HepG2 (cell line): ENCODE data around the gene VEGFA. TPM values are rescaled to one million over a fixed set of nuclear protein-coding genes. Genes with fewer than 3 reads are reported as not detected.

Source experiments
- AKNA ChIP-seq: sonication (generic); formaldehyde crosslinking; IDR thresholded peaks from 2 replicates; pipeline ENCODE4 v1.4.0; 2020; ENCODE audit warnings: missing genetic modification reagents, borderline replicate concordance
- JUN ChIP-seq: sonication (generic); formaldehyde crosslinking; IDR thresholded peaks from 2 replicates; pipeline ENCODE4 v1.4.0; 2020; ENCODE audit warnings: mild to moderate bottlenecking, missing genetic modification reagents
- NFKB2 ChIP-seq: sonication (generic); formaldehyde crosslinking; IDR thresholded peaks from 2 replicates; pipeline ENCODE4 v1.4.0; 2020; ENCODE audit warnings: missing genetic modification reagents, borderline replicate concordance
- ONECUT2 ChIP-seq: sonication (generic); formaldehyde crosslinking; IDR thresholded peaks from 2 replicates; pipeline ENCODE4 v1.4.0; 2020; ENCODE audit warnings: missing genetic modification reagents
- PAX8 ChIP-seq: sonication (generic); formaldehyde crosslinking; IDR thresholded peaks from 2 replicates; pipeline ENCODE4 v1.8.0; 2022; ENCODE audit warnings: mild to moderate bottlenecking, missing genetic modification reagents, borderline replicate concordance
- PRDM15 ChIP-seq: sonication (generic); formaldehyde crosslinking; IDR thresholded peaks from 2 replicates; pipeline ENCODE4 v1.4.0; 2020; ENCODE audit warnings: missing genetic modification reagents
- RCOR2 ChIP-seq: IDR thresholded peaks from 2 replicates; pipeline ENCODE4 v1.6.1; 2016; ENCODE audit warnings: missing biosample characterization, missing genetic modification reagents
- SIN3A ChIP-seq: IDR thresholded peaks from 2 replicates; pipeline ENCODE4 v1.6.1; 2011; ENCODE audit warnings: low read depth, mild to moderate bottlenecking, control low read depth, low read length, borderline replicate concordance
- SMAD9 ChIP-seq: sonication (generic); formaldehyde crosslinking; IDR thresholded peaks from 2 replicates; pipeline ENCODE4 v1.5.1; 2020; ENCODE audit warnings: mild to moderate bottlenecking, missing genetic modification reagents
- SMARCE1 ChIP-seq: fragments of 450-650 bp; IDR thresholded peaks from 2 replicates; pipeline ENCODE4 v1.6.1; 2017; ENCODE audit warnings: borderline replicate concordance
- STAT5B ChIP-seq: sonication (generic); formaldehyde crosslinking; IDR thresholded peaks from 2 replicates; pipeline ENCODE4 v1.4.0; 2020; ENCODE audit warnings: missing genetic modification reagents
- TARDBP ChIP-seq: sonication (generic); formaldehyde crosslinking; IDR thresholded peaks from 2 replicates; pipeline ENCODE4 v1.8.0; 2022; ENCODE audit warnings: mild to moderate bottlenecking, missing genetic modification reagents
- ZBTB42 ChIP-seq: sonication (generic); formaldehyde crosslinking; IDR thresholded peaks from 2 replicates; pipeline ENCODE4 v1.5.0; 2020; ENCODE audit warnings: mild to moderate bottlenecking, missing genetic modification reagents
- ZNF256 ChIP-seq: sonication (generic); formaldehyde crosslinking; conservative IDR thresholded peaks from 2 replicates; pipeline ENCODE4 v1.4.0; 2020; ENCODE audit warnings: missing genetic modification reagents
- ZNF354B ChIP-seq: sonication (generic); formaldehyde crosslinking; IDR thresholded peaks from 2 replicates; pipeline ENCODE4 v1.8.0; 2022; ENCODE audit warnings: mild to moderate bottlenecking, missing genetic modification reagents
- ZNF382 ChIP-seq: sonication (generic); formaldehyde crosslinking; IDR thresholded peaks from 2 replicates; pipeline ENCODE4 v1.5.0; 2020; ENCODE audit warnings: missing genetic modification reagents, mild to moderate bottlenecking, borderline replicate concordance
- ZNF556 ChIP-seq: sonication (generic); formaldehyde crosslinking; IDR thresholded peaks from 2 replicates; pipeline ENCODE4 v1.4.0; 2020; ENCODE audit warnings: mild to moderate bottlenecking, missing genetic modification reagents, borderline replicate concordance
- ZNF619 ChIP-seq: sonication (generic); formaldehyde crosslinking; IDR thresholded peaks from 2 replicates; pipeline ENCODE4 v1.4.0; 2020; ENCODE audit warnings: mild to moderate bottlenecking, missing genetic modification reagents
- ZNF639 ChIP-seq: conservative IDR thresholded peaks from 2 replicates; pipeline ENCODE4 v1.6.1; 2018; ENCODE audit warnings: missing genetic modification reagents
- ZNF83 ChIP-seq: sonication (generic); formaldehyde crosslinking; IDR thresholded peaks from 2 replicates; pipeline ENCODE4 v1.4.0; 2020; ENCODE audit warnings: missing genetic modification reagents, mild to moderate bottlenecking, borderline replicate concordance
- polyA plus RNA-seq, 8 experiments: library from polyadenylated mRNA; depleted of rRNA in 3 of 8; stranded (reverse) in 7 of 8; unstranded in 1 of 8; fragments of >200 nt; fragmentation: Illumina TruSeq in 4 of 8; extraction: Trizol in 4 of 8; gene quantifications; 2 replicates each; pipeline versions ENCODE4 v1.2.1 to v1.2.3, GENCODE V29; 2011 to 2016; ENCODE audit warnings: low read depth in 4 of 8, missing spikeins in 1 of 8, mixed read lengths in 1 of 8; ENCODE audit not compliant: insufficient read depth in 1 of 8
- total RNA-seq, 5 experiments: library from RNA; depleted of rRNA; stranded (reverse); fragments of >200 nt; fragmentation: Illumina TruSeq; extraction: Trizol; gene quantifications; 2 replicates each; pipeline ENCODE4 v1.2.3, GENCODE V29; 2016; ENCODE audit warnings: low read depth in 1 of 5

Gene VEGFA
- total and polyA plus RNA-seq, 2 of the 13 experiments (the other 11 are each of a cell fraction or from before 2014, with no cell fraction given): 68.1 to 629 TPM

- TF ChIP-seq AKNA (no peak), ZNF639 (CRISPR knock-in tag) (peak; percentile 32; the same call in 1 of the 2 replicates), NFKB2 (CRISPR knock-in tag) (no peak; the same call in 1 of the 2 replicates), STAT5B (CRISPR knock-in tag) (no peak), RCOR2 (peak; percentile 90), ZNF556 (CRISPR knock-in tag) (peak; percentile 49; the same call in 1 of the 2 replicates), ZNF382 (CRISPR knock-in tag) (no peak), ZNF619 (CRISPR knock-in tag) (peak; percentile 62; the same call in 1 of the 2 replicates), ZNF83 (CRISPR knock-in tag) (no peak), SMARCE1 (no peak), PRDM15 (CRISPR knock-in tag) (0 out of 2 replicates have a peak, but pooled peaks have one; percentile 51), JUN (CRISPR knock-in tag) (no peak), ONECUT2 (no peak), ZNF354B (CRISPR knock-in tag) (no peak), SIN3A (peak; percentile 78), ZBTB42 (CRISPR knock-in tag) (0 out of 2 replicates have a peak, but pooled peaks have one; percentile 68), TARDBP (CRISPR knock-in tag) (peak; percentile 85; the same call in 1 of the 2 replicates), SMAD9 (CRISPR knock-in tag) (0 out of 2 replicates have a peak, but pooled peaks have one; percentile 39), PAX8 (CRISPR knock-in tag) (no peak), ZNF256 (CRISPR knock-in tag) (0 out of 2 replicates have a peak, but pooled peaks have one; percentile 58)
Observed at GRCh38 chr6:43806043-43806757, 36.2 kb downstream of the VEGFA start (continued).
